GM13977 (cell line): ENCODE data around the gene ABLIM2.

Experiments used
- DNase-seq: peaks from one replicate; pipeline ENCODE4 v3.0.0; 2012; ENCODE audit warnings: low spot score
- CTCF ChIP-seq: IDR thresholded peaks from 2 replicates; pipeline ENCODE4 v1.5.1; 2012; ENCODE audit warnings: mild to moderate bottlenecking, control low read depth; ENCODE audit not compliant: insufficient read depth; ENCODE audit errors: extremely low read depth, missing control alignments
- in situ Hi-C: fragments of 300-500 bp; cut with MboI; formaldehyde crosslinking; loops from one replicate; pipeline ENCODE4 v1.12.0; 2022; ENCODE audit warnings: low sequenced_read_pairs, low pct_unique_long_range_greater_than_20kb, mixed read lengths, inconsistent platforms; ENCODE audit not compliant: unreplicated experiment

ABLIM2 gene

GRCh38 chr4:8081171-8081570 is 77.4 kb downstream of the ABLIM2 start:
- no peak for TF ChIP-seq CTCF
- DNase-seq = no peak
- in situ Hi-C loops = no loop called here

GRCh38 chr4:8080754-8081065 is 77.9 kb downstream of the ABLIM2 start:
- TF ChIP-seq CTCF = no peak
- in situ Hi-C loops = no loop called here
- DNase-seq = no peak

- DNase-seq = no peak
- TF ChIP-seq CTCF = no peak
- in situ Hi-C loops = no loop called here
These were observed 78.5 kb downstream of the ABLIM2 start for GRCh38 chr4:8079916-8080753.

- TF ChIP-seq CTCF = no peak
- DNase-seq = no peak
- in situ Hi-C loops = no loop called here
These were observed 79.4 kb downstream of the ABLIM2 start for GRCh38 chr4:8079031-8079885.

- no peak for TF ChIP-seq CTCF
- in situ Hi-C loops = no loop called here
- DNase-seq = no peak
These were observed 80.0 kb downstream of the ABLIM2 start for GRCh38 chr4:8078610-8079015.

- in situ Hi-C loops = no loop called here
- no peak for TF ChIP-seq CTCF
- no peak for DNase-seq
These were observed 80.5 kb downstream of the ABLIM2 start for GRCh38 chr4:8078109-8078494.
